OCI-LY3 (cell line): ENCODE data around the gene IRF2.

Experiments
- H2AFZ ChIP-seq: fragments of 200-600, 300-600 bp; shearing (Covaris generic); 2 replicates; pipeline ENCODE4 v1.6.0; 2014; ENCODE audit warnings: antibody characterized with exemption, low read depth, low read length
- H3K27ac ChIP-seq: fragments of 200-600, 300-600 bp; sonication (generic); 2 replicates; pipeline ENCODE4 v1.5.1; 2014; ENCODE audit warnings: mild to moderate bottlenecking, low read length, moderate library complexity, mixed read lengths
- H3K27me3 ChIP-seq: fragments of 200-600, 300-600 bp; sonication (generic); 2 replicates; pipeline ENCODE4 v1.6.1; 2014; ENCODE audit warnings: low read depth, low read length, mixed read lengths
- H3K36me3 ChIP-seq: fragments of 200-600, 300-600 bp; sonication (generic); replicated peaks from 2 replicates; pipeline ENCODE3; 2014; ENCODE audit warnings: low read depth, low read length, mixed read lengths
- H3K4me1 ChIP-seq: fragments of 300-600, 200-600 bp; sonication (generic); 2 replicates; pipeline ENCODE4 v1.6.1; 2014; ENCODE audit warnings: low read length, mixed read lengths
- H3K4me2 ChIP-seq: fragments of 200-600, 300-600 bp; sonication (generic); 2 replicates; pipeline ENCODE4 v1.6.1; 2014; ENCODE audit warnings: low read length, mixed read lengths
- H3K4me3 ChIP-seq: fragments of 300-600, 200-600 bp; sonication (generic); 2 replicates; pipeline ENCODE4 v1.5.1; 2014; ENCODE audit warnings: antibody characterized with exemption, mild to moderate bottlenecking, low read length, moderate library complexity
- H3K79me2 ChIP-seq: fragments of 300-600, 200-600 bp; shearing (Covaris generic); 2 replicates; pipeline ENCODE4 v1.6.1; 2014; ENCODE audit warnings: mild to moderate bottlenecking, low read length, mixed read lengths
- H3K9ac ChIP-seq: fragments of 300-600, 200-600 bp; shearing (Covaris generic); 2 replicates; pipeline ENCODE4 v1.6.0; 2014; ENCODE audit warnings: mild to moderate bottlenecking, low read length, moderate library complexity
- H3K9me3 ChIP-seq: fragments of 200-600, 300-600 bp; shearing (Covaris generic); 2 replicates; pipeline ENCODE4 v1.6.1; 2014; ENCODE audit warnings: low read length, mixed read lengths; ENCODE audit not compliant: insufficient read depth
- H4K20me1 ChIP-seq: fragments of 200-600, 300-600 bp; sonication (generic); 2 replicates; pipeline ENCODE4 v1.6.1; 2016; ENCODE audit warnings: low read length, mixed read lengths; ENCODE audit not compliant: insufficient read depth
- CTCF ChIP-seq: fragments of 200-600, 300-600 bp; sonication (generic); IDR thresholded peaks from 2 replicates; pipeline ENCODE4 v1.5.1; 2014; ENCODE audit warnings: antibody characterized with exemption, low read length, low read depth
- EZH2phosphoT487 ChIP-seq: fragments of 200-600 bp; shearing (Covaris generic); IDR thresholded peaks from 2 replicates; pipeline ENCODE4 v1.6.1; 2018; ENCODE audit warnings: antibody characterized with exemption, mixed run types, low read depth

The IRF2 gene

GRCh38 chr4:184474263-184475095, at the start of gene IRF2:
TSS of gene IRF2 (minus strand) at chr4:184474550. CDS start at chr4:184429064, 45,486 bp downstream.
- Histone ChIP-seq H3K36me3 (no peaks in the 10 kb centered on the region), H3K27ac (peak within 1 kb of the TSS; percentile 98), H3K9ac (peak within 1 kb of the TSS; percentile 96), H3K4me3 (peak within 1 kb of the TSS; percentile 93), H2AFZ (no peak within 1 kb of the TSS), H3K4me1 (peaks cover 23% of the 10 kb centered on the region), H4K20me1 (peaks cover 20% of the 10 kb centered on the region; the same call in 1 of the 2 replicates), H3K27me3 (no peaks in the 10 kb centered on the region), H3K9me3 (no peaks in the 10 kb centered on the region), H3K4me2 (peak within 1 kb of the TSS; percentile 85), H3K79me2 (peaks cover 60% of the 10 kb centered on the region)
- no peak for TF ChIP-seq EZH2phosphoT487
- no peak for TF ChIP-seq CTCF

GRCh38 chr4:184515606-184516005, 41.3 kb upstream of the IRF2 start:
- no peak overlapping the region for H3K4me2 ChIP-seq
- H3K9ac ChIP-seq: no peak overlapping the region
- no peaks in the 10 kb centered on the region for H3K36me3 ChIP-seq
- peaks cover 27% of the 10 kb centered on the region for H3K4me1 ChIP-seq
- no peaks in the 10 kb centered on the region for H3K79me2 ChIP-seq
- H4K20me1 ChIP-seq: no peaks in the 10 kb centered on the region
- H3K9me3 ChIP-seq: no peaks in the 10 kb centered on the region
- no peak overlapping the region for H2AFZ ChIP-seq
- H3K27ac ChIP-seq: no peak overlapping the region
- H3K27me3 ChIP-seq: no peaks in the 10 kb centered on the region
- H3K4me3 ChIP-seq: no peak overlapping the region
- TF ChIP-seq EZH2phosphoT487 (no peak), CTCF (no peak)

- Histone ChIP-seq H3K9ac (peak overlapping the region; percentile 50), H3K27me3 (no peaks in the 10 kb centered on the region), H3K9me3 (no peaks in the 10 kb centered on the region), H3K4me3 (peak overlapping the region; percentile 62), H3K4me2 (peak overlapping the region; percentile 70), H3K4me1 (peaks cover 27% of the 10 kb centered on the region), H3K79me2 (no peaks in the 10 kb centered on the region), H3K36me3 (no peaks in the 10 kb centered on the region), H3K27ac (peak overlapping the region; percentile 82), H4K20me1 (no peaks in the 10 kb centered on the region), H2AFZ (no peak overlapping the region)
- TF ChIP-seq EZH2phosphoT487: no peak
- TF ChIP-seq CTCF: no peak
Observed at GRCh38 chr4:184514121-184514988, 40.0 kb upstream of the IRF2 start.

- no peaks in the 10 kb centered on the region for H3K36me3 ChIP-seq
- H3K4me1 ChIP-seq: peaks cover 27% of the 10 kb centered on the region
- no peaks in the 10 kb centered on the region for H3K27me3 ChIP-seq
- no peak for TF ChIP-seq EZH2phosphoT487
- TF ChIP-seq CTCF: no peak
- H3K79me2 ChIP-seq: no peaks in the 10 kb centered on the region
- peak overlapping the region; percentile 60 for H3K4me3 ChIP-seq
- peak overlapping the region; percentile 50 for H3K9ac ChIP-seq
- no peaks in the 10 kb centered on the region for H3K9me3 ChIP-seq
- no peaks in the 10 kb centered on the region for H4K20me1 ChIP-seq
- peak overlapping the region; percentile 82 for H3K27ac ChIP-seq
- H2AFZ ChIP-seq: no peak overlapping the region
- peak overlapping the region; percentile 70 for H3K4me2 ChIP-seq
Observed at GRCh38 chr4:184513802-184514120, 39.4 kb upstream of the IRF2 start.
